ENCODE measurements around the gene ZKSCAN8.

ZKSCAN8 gene

DNA sequence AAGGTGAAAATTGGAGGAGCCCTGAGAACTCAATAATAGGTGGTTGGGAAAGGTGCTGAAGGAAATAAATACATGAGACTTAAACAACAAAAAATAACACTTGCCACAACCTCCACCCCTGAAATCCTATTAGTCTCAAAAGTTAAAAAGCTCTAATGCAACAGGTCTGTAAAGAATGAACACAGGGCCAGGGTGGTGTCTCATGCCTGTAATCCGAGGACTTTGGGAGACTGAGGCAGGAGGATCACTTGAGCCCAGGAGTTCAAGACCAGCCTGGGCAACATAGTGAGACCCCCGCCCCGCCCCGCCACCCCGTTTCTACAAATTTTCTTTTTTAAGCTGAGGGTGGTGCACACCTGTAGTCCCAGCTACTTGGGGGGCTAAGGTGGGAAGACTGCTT is 1.1 kb upstream of the ZKSCAN8 start:
- DNase-seq = no peak

DNA sequence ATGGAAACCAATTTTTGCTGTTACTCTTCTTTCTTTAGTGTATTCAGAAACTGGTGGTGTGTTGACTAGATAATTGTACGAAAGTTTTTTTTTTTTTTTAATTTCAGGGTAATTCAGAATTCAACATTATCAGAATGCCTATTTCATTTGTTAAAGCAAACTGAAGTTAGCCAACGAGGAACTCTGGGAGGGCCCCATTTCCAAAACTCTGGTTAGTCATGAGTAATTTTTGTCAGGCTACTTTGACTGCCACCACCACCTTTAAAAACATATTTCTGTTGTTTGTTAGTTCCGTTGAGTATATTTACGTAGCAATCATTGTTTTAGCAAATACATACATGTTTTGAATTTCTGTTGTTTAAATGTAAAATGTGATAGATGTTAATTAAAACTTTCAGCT is 763 bp downstream of the ZKSCAN8 start:
- DNase-seq = no peak

DNA sequence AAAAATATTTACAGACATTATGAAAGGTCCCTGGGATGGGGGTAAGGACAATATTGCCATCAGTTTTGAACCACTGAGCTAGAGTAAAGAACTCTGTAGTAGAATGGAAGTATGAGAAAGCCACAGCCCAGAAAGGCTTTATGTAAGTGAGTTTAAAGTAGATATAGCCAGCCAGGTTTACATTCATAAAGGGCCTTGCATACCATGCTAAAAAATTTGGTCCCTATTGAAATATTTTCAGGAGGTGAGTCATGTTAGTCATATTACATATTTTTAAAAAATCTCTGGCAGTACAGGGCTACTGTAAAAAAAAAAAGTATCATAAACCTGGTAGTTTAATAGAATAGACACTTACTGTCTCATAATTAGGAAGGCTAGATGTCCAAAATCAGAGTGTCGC is 3.5 kb downstream of the ZKSCAN8 start:
- no peak for DNase-seq

DNA sequence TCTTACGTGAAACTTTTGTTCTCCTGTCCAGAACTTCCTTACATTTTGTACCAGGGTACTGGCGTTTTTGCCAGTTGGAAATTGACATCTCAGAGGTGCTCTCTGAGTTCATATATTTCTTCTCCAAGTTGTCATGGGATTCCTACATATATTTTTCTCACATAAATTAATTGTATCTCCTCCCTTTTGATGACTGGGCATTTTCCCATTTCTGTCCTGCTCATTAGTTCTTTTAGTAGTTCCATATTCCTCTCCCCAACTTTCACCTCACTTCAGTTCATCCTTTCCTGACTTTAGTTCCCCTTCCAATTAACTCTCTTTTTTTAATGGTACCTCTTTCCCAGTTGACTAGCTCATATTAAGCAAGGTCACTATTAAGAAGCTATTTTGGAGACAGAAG is 10.8 kb downstream of the ZKSCAN8 start:
- no peak for DNase-seq

DNA sequence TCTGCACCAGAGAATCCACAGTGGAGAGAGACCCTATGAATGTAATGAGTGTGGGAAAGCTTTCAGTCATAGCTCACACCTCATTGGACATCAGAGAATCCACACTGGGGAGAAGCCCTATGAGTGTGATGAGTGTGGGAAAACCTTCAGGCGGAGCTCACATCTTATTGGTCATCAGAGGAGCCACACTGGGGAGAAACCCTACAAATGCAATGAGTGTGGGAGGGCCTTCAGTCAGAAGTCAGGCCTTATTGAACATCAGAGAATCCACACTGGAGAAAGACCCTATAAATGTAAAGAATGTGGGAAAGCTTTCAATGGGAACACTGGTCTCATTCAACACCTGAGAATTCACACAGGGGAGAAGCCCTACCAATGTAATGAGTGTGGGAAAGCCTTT is 11.9 kb downstream of the ZKSCAN8 start:
- DNase-seq = no peak

DNA sequence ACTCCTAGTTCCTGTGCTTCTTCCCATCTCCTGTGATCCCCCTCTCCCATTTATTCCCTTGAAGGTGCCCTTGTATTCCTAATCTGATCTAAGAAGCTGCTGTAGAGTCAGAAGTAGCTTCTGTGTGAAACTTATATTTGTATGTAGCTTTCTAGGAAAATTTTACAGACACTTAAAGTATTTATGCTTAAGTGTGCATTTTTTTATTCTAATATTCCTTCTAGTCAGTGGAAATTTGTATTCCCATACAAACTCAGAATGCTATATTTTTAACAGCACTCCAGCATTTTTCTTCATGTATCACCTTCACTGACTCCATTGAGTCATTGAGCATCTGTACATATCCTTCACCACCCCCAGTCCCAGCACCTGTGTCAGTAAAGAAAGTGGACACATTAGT is 12.7 kb downstream of the ZKSCAN8 start:
- DNase-seq = no peak

DNA sequence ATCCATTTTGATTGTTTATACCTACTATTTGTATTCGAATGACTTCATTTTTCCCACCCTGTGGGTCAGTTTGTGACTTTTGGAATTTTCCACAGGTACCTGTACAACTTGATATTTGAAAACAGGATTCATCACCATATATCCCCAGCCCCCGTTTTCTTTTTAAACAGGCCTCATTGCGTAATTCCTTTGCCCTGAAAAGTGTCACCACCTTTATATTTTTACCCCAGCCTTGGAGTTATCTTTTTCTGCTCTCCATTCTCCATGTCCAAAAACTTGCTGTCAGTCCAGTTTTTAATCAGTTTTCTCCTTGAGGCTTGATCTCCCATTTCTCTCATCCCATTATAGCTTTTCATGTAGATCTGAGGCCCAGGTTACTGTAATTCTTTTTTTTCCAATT is 16.6 kb downstream of the ZKSCAN8 start:
- no peak for DNase-seq

DNA sequence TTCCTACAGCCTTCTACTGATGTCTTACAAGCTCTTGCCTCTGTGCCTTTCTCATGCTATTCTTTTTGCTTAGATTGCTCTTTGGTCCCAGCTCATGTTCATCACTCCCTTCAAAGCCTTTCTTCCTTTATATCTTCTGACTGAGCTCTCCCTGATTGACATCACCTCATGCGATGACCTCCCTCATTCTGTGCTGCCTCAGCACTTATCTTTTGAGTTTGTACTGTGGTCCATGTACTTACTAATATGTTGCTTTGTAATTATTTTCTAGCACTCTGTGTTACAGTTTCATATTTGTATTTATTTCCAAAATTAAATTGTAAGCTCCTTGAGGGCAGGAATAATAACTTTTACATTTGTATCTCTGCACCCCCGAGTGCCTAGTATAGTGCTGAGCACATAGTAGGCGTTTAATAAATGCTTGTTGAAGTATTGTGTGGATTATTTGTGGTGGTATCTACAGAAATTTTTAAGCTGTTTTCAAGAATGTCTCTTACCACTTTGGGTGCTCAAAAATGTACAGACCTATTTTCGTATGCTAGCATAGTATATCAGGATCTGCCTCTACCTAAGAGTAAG is 17.4 kb downstream of the ZKSCAN8 start:
- no peak for DNase-seq

DNA sequence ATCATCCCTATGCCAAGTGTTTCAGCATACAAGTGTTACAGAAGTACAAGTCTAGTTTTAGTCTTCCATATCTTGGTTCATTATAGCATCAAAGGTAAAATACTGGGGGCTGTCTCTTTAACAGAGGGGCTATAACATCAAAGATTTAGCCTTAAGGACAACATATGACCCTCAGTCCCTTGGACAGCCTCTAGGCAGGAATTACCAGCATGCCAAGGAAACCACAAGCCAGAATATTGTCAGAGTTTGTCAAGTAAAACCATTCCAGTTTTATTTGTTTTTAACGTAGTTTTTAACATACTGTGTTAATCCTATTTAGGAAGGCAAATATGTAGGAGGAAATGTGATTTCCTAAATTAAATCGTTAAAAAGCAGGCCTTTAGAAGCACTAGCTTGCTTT is 18.6 kb downstream of the ZKSCAN8 start:
- no peak for DNase-seq

DNA sequence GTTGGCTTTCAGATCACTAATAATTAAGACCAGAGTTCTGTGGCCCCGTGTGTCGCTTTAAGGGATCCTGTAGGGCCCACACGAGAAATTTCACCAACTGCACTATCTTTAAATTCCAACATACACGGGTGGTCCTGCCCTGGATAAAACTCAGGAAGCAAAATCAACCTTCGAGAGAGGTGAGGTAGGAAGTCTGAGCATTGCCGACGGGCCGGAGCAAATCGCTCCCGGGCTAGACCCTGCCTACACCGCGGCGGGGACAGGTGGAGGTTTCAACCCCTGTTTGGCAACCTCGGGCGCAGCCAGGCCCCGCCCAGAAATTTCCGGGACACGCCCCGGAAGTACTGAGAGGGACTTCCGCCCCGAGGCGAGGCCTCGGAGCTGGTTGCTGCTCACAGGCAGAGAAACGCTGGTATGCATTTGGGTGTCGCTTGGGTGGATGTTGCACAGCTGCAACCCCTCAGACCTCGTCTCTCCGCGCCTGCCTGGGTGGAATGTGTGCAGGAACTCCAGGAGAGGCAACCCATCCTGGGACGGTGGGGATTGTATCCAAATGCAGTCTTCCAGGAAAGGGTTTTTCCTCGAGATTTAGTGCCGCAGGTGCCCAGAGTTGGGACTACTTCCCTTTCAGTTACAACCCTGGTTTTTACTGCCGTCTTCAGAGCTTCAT is 19.9 kb downstream of the ZKSCAN8 start:
- peak; percentile 85 for DNase-seq

DNA sequence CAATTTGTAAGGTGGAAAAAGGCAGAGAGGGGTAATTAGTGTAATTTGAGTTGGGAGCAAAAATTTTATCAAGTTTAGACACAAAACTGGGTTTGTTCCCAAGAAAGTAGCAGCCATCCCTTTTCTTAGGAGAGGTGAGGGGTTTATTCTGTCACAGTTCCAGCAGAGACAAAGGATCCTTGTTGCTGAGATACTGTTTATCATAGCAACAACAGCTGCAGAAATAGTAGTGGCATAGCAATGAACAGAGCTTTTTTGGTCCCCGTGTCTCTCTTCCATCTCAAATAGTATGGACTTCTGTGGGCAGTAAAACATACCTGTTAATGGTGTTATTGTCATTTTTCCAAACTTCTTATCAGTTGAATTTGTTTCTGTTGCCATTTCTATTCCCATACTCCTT is 23.9 kb downstream of the ZKSCAN8 start:
- DNase-seq = no peak

DNA sequence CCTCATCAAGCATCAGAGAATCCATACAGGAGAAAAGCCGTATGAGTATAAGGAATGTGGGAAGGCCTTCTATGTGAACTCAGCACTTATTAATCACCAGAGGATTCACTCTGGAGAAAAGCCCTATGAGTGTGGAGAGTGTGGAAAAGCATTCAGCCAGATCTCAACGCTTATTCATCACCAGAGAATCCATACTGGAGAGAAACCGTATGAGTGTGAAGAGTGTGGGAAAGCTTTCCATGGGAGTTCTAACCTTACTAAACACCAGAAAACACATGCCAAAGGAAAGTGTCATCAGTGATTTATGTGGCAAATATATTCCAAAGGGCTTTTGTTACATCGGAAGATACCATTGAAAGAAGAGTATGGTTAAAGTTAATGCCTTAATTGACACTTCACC is 25.4 kb downstream of the ZKSCAN8 start:
- DNase-seq = no peak

DNA sequence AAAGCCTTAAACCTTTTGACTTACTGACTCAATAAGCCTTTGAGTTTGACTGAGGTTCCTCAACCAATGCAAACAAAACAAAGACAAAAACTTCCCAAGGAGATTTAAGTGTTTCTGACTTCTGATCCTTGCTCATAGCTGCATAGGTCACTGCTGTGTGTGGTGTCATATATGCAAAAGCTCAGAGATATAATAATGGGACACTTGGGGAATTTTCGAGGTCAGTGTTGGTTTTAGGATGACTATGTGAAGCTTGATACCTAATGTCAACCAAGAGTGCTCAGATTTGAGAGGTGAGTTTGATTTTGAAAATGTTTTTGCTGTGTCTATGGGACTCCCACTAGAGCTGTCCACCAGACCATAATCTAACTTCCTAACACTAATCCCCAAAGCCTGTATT is 26.2 kb downstream of the ZKSCAN8 start:
- DNase-seq = no peak

DNA sequence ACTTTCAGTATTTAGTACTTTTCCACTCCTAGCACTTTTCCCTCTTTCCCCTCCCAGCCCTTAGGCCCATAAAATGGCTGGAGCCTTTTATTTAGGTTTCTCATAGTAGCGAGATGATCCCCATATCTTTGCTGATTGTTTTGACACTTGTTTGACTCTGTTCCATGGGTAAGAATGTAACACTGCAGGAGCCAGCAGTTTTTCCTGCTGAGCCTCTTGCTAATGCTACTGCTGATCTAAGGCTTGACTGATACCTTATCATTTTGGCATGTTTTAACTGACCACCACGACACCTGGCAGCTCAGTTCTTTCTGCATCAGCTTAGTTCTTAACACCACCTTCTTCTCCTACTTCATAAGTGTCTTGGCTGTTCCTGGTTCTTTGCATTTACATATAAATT is 29.6 kb downstream of the ZKSCAN8 start:
- DNase-seq = no peak

DNA sequence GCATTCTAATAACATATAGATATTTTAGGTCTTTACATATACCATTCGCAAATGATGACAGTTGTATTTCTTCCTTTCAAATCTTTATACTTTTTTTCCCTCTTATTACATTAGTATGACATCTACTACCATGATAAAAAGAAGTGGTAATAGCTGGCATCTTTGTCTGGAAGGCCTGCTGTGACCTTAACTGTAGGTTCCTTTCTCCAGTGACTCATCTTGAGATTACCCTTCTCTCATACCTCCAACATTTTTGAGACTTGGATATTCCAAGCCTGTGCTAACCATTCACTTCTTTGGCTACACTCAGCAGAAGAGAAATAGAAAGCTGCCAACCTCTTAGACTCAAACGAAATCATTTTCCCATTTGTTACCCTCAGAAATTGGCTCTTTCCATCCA is 30.3 kb downstream of the ZKSCAN8 start:
- no peak for DNase-seq

DNA sequence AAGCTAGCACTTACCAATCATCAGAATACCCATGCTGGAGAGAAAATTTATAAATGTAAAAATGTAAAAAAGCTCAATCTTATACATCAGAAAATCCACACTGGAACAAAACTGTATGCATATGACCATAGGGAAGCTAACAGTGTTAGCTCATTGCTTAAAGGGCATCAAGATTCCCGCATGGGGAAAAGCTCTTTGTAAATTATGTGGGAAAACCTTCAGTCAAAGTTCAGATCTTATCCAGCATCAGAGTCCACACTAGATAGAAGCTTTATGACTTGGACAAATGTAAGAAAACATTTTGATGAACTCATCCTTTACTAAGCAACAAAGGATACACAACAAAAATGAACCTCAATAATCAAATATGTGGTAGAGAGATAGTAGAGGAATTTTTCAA is 34.7 kb downstream of the ZKSCAN8 start:
- DNase-seq = no peak

DNA sequence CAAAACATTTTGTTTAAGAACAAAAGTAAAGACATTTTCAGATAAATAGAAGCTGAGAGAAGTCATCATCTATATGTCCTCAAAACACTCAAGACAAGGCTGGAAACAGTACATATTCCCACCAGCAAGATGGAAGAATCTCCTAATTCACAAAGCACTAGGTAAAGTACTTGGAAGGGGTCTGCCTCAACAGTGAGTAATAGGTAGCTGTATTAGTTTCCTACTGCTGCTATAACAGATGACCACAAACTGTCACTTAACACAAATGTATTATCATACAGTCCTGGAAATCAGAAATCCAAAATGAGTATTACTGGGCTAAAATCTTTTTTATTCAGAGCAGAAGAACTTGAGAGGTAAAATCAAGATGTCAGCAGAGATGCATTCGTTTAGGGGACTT is 40.6 kb downstream of the ZKSCAN8 start:
- no peak for DNase-seq

DNA sequence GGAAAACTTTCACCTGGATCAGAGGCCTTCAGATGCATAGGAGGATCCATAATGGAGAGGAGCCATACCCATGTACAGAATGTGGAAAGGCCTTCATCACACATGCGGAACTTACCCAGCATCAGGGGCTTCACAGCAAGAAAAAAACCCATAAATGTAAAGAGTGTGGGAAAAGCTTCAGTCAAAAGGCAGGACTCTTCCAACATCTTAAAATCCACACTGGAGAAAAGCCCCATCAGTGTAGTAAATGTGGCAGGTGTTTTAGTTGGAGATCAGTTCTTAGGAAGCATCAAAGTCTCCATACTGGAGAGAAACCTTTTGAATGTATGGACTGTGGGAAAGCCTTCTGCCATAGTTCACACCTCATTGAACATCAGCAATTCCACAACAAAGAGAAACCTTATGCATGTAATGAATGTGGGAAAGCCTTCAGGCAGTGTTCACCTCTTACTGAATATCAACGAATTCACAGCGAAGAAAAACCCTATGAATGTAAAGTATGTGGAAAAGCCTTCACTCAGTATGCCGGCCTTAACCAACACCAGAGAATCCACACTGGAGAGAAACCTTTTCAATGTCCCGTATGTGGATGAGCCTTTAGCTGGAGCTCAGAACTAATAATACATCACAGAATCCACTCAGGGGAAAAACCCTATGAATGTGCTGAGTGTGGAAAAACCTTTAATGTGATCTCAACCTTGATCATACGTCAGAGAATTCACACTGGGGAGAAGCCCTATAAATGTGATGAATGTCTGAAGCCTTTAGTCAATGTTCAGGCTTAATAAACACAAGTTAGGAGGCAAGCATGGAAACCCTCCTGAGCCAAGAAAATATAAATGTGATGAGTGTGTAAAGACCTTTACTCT is 46.7 kb downstream of the ZKSCAN8 start:
- no peak for DNase-seq

DNA sequence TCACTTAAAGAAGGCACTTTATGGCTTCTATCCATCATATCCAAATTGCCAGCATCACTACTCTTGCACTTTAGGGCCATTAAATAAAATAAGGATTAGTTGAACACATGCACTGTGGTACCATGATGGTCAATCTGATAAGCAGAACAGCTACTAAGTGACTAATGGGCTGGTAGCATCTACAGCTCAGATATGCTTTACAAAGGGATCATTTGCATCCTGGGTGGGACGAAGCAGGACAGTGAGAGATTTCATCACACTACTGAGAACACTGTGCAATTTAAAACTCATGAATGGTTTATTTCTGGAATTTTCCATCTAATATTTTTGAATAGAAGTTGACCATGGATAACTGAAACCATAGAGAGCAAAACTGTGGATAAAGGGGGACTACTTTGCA is 58.3 kb downstream of the ZKSCAN8 start:
- DNase-seq = no peak

DNA sequence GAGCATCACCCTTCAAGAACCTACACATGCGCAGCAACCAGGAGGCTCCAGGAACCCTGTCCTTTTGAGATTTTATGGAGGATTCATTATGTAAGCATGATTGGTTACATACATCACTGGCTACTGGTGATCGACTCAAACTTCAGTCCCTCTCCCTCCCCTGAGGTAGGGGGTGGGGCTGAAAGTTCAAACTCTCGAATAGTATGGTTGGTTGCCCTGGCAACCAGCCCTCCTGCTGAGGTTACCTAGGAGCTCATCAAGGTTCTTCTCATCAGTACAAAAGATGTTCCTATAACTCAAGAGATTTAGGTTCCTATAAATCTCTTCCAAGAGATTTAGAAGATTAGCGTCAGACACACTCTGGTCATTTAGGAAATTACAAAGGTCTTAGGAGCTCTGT is 61.5 kb downstream of the ZKSCAN8 start:
- DNase-seq = no peak

DNA sequence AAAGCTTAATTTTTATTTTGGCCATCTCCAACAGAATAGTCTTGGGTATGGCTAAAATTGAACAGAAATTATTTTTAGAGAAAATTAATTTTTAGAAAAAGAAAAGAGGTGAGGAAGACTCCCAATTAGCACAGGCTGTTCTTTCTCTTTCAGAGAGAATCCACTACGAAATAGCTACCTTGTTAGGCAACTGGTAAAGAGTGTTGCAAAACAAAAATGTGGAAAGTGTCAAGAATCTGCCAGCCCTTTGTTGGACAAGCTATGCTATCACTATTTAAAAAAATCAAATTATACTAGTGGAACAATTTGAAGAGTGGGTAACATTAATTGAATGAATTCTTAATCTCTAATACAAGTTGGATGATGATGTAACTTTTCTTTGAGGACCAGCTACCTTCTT is 64.2 kb downstream of the ZKSCAN8 start:
- DNase-seq = no peak

DNA sequence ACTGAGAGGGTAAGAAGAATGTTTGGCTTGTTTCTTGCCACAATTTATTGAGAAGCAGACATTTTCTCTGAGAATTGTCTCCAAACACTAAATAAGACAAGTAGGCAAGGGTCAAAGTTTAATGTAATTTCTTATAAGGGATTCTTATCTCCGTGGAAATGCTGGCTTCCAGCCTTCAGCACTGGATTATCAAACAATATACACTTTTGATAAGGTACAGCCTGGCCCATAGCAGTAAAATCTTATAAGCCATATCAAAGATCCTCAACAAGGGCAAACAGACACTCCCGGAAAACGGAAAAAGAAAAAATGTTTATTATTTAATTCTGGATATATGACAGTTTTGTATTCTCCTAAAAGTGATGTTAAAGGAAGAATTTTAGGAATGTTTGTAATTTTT is 64.8 kb downstream of the ZKSCAN8 start:
- no peak for DNase-seq

DNA sequence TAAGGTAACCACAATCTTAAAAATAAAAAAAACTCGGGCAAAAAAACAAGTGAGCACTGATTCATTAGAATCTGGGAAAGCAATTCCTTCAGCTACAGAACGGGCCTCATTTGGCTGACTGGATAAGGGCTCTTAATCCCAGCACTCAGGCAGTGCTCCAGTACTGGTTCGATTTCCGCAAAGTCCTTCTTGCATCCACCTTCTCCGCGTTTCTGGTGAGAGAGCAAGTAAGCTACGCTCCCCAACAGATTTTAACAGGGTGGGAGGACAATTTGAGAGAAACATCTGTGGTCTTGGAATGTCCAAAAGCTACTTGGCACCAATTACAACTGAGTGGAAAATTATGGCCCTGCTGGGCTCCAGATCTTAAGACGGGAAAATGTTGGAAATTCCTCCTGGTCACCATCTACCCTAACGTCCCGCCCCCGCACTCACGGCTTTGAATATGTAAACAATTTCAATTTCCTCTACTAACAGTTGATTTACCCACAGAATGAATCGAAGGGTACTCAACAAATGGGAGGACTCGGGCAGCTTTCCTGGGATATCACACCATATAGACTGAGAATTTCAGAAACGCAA is 65.3 kb downstream of the ZKSCAN8 start:
- no peak for DNase-seq

DNA sequence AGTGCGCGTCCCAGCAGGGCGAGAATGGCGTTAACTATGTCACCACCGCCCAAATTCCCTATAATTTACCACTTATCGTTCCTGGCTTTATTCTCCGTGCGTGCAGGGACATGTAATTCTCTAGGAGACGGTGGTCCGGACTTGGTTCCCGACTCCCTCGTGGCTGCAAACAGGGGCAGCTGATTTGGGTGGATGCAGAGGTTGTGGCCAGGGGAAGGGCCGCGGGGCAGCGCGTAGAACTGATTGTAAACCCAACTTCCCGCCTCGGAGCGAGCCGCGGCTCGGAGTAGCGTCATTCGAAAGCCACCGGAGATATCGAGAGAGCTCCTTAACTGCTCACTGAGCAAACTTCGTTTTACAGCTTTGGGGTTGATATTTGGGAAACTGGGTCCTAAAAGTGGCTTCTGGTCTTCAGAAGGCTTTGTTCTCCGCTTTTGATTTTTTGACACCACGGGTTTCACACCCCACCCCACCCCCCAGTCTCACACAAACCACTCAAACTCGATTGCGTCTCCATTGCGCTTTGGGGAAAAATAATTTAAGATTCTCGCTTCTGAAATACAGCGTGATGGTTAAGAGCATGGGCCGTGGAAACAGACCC is 65.9 kb downstream of the ZKSCAN8 start:
- DNase-seq = no peak

Data from activated T-cell treated with anti-CD3 and anti-CD28 coated beads for 4 hours (primary cell).